Activated B cell treated with CpG ODN at 0.5 μM for 24 hours (primary cell): Measurements from ENCODE around the gene RNF13. TPM values are rescaled to one million over a fixed set of nuclear protein-coding genes. Genes with fewer than 3 reads are reported as not detected.
"Not testable (repeated sequence)": the region's sequence is repeated elsewhere in the genome, so short reads cannot be mapped to it uniquely, and the experiment has no call there.

Experiments used
- ATAC-seq: fragments of 200-7000 bp; cut with Tn5 transposase; one replicate; pipeline ENCODE4 v1.10.0; 2021; ENCODE audit warnings: low read depth, mild to moderate bottlenecking, moderate library complexity
- CTCF ChIA-PET: fragments of 350-600 bp; sonication (Branson Sonifier 250); formaldehyde crosslinking; loops from one replicate; lab custom pipeline; 2021; ENCODE audit warnings: antibody characterized with exemption; lab: Charles Lee
- POLR2A ChIA-PET: fragments of 350-600 bp; sonication (Branson Sonifier 250); formaldehyde crosslinking; loops from one replicate; lab custom pipeline; 2021; ENCODE audit warnings: antibody characterized with exemption; lab: Charles Lee
- DNase-seq: peaks from one replicate; pipeline ENCODE4 v3.0.0; 2022
- H3K27ac Mint-ChIP-seq: one replicate; pipeline ENCODE4 v1.8.0; 2020; ENCODE audit warnings: mixed read lengths
- H3K27me3 Mint-ChIP-seq: one replicate; pipeline ENCODE4 v1.8.0; 2021; ENCODE audit warnings: mixed read lengths
- H3K36me3 Mint-ChIP-seq: one replicate; pipeline ENCODE4 v1.8.0; 2021; ENCODE audit warnings: low read depth, mixed read lengths
- H3K4me1 Mint-ChIP-seq: one replicate; pipeline ENCODE4 v1.8.0; 2021; ENCODE audit warnings: mixed read lengths
- H3K4me3 Mint-ChIP-seq: one replicate; pipeline ENCODE4 v1.8.0; 2020; ENCODE audit warnings: mild to moderate bottlenecking, mixed read lengths
- H3K9me3 Mint-ChIP-seq: one replicate; pipeline ENCODE4 v1.8.0; 2020; ENCODE audit warnings: mixed read lengths
- intact Hi-C: fragments of 100-400 bp; cut with micrococcal nuclease; formaldehyde crosslinking; loops from one replicate; pipeline ENCODE4 v1.15.1; 2024
- total RNA-seq: library from RNA; stranded (reverse); gene quantifications from 2 replicates; pipeline ENCODE4 v1.2.3, GENCODE V29; 2022
- TF ChIP-seq, protein P1 (sequence below): fragments of 200-600 bp; IDR thresholded peaks from one replicate; pipeline ENCODE4 v1.8.0; 2022; ENCODE audit warnings: antibody characterized with exemption, mild to moderate bottlenecking

RNF13 gene
- total RNA-seq, 1 donor from 2014 or later: 57.6 TPM

GRCh38 chr3:149920119-149920518, 107.1 kb downstream of the RNF13 start:
- no peaks in the 10 kb centered on the region for H3K9me3 Mint-ChIP-seq
- H3K27me3 Mint-ChIP-seq: no peaks in the 10 kb centered on the region
- intact Hi-C loops: no loop called here
- H3K4me3 Mint-ChIP-seq: no peak overlapping the region
- peaks cover 41% of the 10 kb centered on the region for H3K36me3 Mint-ChIP-seq
- no peak overlapping the region for H3K27ac Mint-ChIP-seq
- DNase-seq (no peak), ATAC-seq (no peak)
- POLR2A ChIA-PET: no interaction called here
- TF ChIP-seq, protein P1, sequence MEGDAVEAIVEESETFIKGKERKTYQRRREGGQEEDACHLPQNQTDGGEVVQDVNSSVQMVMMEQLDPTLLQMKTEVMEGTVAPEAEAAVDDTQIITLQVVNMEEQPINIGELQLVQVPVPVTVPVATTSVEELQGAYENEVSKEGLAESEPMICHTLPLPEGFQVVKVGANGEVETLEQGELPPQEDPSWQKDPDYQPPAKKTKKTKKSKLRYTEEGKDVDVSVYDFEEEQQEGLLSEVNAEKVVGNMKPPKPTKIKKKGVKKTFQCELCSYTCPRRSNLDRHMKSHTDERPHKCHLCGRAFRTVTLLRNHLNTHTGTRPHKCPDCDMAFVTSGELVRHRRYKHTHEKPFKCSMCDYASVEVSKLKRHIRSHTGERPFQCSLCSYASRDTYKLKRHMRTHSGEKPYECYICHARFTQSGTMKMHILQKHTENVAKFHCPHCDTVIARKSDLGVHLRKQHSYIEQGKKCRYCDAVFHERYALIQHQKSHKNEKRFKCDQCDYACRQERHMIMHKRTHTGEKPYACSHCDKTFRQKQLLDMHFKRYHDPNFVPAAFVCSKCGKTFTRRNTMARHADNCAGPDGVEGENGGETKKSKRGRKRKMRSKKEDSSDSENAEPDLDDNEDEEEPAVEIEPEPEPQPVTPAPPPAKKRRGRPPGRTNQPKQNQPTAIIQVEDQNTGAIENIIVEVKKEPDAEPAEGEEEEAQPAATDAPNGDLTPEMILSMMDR: no peak
- peaks cover 3% of the 10 kb centered on the region for H3K4me1 Mint-ChIP-seq
- CTCF ChIA-PET: interaction anchor here (1.6 kb wide), 1 partner anchor 10 kb away, joined by 3 read pairs; no protein-coding TSS in a partner anchor

- POLR2A ChIA-PET: no interaction called here
- no peaks in the 10 kb centered on the region for H3K9me3 Mint-ChIP-seq
- TF ChIP-seq, protein P1: no peak
- DNase-seq (no peak), ATAC-seq (no peak)
- H3K27me3 Mint-ChIP-seq: no peaks in the 10 kb centered on the region
- peaks cover 15% of the 10 kb centered on the region for H3K4me1 Mint-ChIP-seq
- CTCF ChIA-PET: no interaction called here
- H3K27ac Mint-ChIP-seq: no peak overlapping the region
- peaks cover 73% of the 10 kb centered on the region for H3K36me3 Mint-ChIP-seq
- H3K4me3 Mint-ChIP-seq: no peak overlapping the region
- intact Hi-C loops: no loop called here
Observed at GRCh38 chr3:149933008-149933407, 120.0 kb downstream of the RNF13 start.

- ChIA-PET CTCF (no interaction called here), POLR2A (no interaction called here)
- Mint-ChIP-seq H3K36me3 (peaks cover 72% of the 10 kb centered on the region), H3K27me3 (no peaks in the 10 kb centered on the region), H3K9me3 (no peaks in the 10 kb centered on the region), H3K4me1 (peaks cover 15% of the 10 kb centered on the region), H3K27ac (peak overlapping the region; percentile 46), H3K4me3 (no peak overlapping the region)
- intact Hi-C loops: no loop called here
- no peak for ATAC-seq
- DNase-seq: no peak
- TF ChIP-seq, protein P1: no peak
Observed at GRCh38 chr3:149933858-149934257, 120.8 kb downstream of the RNF13 start.

DNA sequence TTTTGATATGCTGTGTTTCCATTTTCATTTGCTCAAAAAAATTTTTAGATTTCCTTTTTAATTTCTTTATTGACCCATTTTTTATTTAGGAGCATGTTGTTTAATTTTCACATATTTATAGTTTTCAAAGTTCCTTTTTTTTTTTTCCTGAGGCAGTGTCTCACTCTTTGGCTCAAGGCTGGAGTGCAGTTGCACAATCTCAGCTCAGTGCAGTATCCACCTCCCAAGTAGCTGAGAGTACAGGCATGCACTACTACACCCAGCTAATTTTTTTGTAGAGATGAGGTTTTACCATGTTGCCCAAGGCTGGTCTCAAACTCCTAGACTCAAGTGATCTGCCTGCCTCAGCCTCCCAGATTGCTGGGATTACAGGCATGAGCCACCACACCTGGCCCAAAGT, 121.5 kb downstream of the RNF13 start:
- Mint-ChIP-seq H3K36me3 (peaks cover 71% of the 10 kb centered on the region), H3K4me1 (peaks cover 15% of the 10 kb centered on the region)
- intact Hi-C loops: no loop called here

GRCh38 chr3:149936812-149937230, 123.8 kb downstream of the RNF13 start:
- ChIA-PET CTCF (interaction anchor here (0.8 to 3.3 kb wide), 10 partner anchors 8 to 559 kb away, joined by 3 to 14 read pairs (median 4); no protein-coding TSS in a partner anchor), POLR2A (no interaction called here)
- H3K36me3 Mint-ChIP-seq: peaks cover 69% of the 10 kb centered on the region
- DNase-seq: no peak
- H3K4me3 Mint-ChIP-seq: no peak overlapping the region
- H3K27me3 Mint-ChIP-seq: no peaks in the 10 kb centered on the region
- TF ChIP-seq, protein P1: no peak
- H3K4me1 Mint-ChIP-seq: peaks cover 15% of the 10 kb centered on the region
- no peaks in the 10 kb centered on the region for H3K9me3 Mint-ChIP-seq
- H3K27ac Mint-ChIP-seq: no peak overlapping the region
- peak; percentile 42 for ATAC-seq
- intact Hi-C loops: loop anchor here (1.0 kb wide), 4 partner anchors 247 to 558 kb away; no protein-coding TSS in a partner anchor

More for the DNA sequence above, 121.5 kb downstream of the RNF13 start:
- POLR2A ChIA-PET: no interaction called here
- no peak for ATAC-seq
- CTCF ChIA-PET: interaction anchor here (0.6 to 3.3 kb wide), 2 partner anchors 282 to 286 kb away, joined by 3 to 14 read pairs; no protein-coding TSS in a partner anchor
- TF ChIP-seq, protein P1: no peak
- Mint-ChIP-seq H3K27ac (no peak overlapping the region), H3K27me3 (no peaks in the 10 kb centered on the region), H3K9me3 (no peaks in the 10 kb centered on the region), H3K4me3 (no peak overlapping the region)
- DNase-seq: no peak

DNA sequence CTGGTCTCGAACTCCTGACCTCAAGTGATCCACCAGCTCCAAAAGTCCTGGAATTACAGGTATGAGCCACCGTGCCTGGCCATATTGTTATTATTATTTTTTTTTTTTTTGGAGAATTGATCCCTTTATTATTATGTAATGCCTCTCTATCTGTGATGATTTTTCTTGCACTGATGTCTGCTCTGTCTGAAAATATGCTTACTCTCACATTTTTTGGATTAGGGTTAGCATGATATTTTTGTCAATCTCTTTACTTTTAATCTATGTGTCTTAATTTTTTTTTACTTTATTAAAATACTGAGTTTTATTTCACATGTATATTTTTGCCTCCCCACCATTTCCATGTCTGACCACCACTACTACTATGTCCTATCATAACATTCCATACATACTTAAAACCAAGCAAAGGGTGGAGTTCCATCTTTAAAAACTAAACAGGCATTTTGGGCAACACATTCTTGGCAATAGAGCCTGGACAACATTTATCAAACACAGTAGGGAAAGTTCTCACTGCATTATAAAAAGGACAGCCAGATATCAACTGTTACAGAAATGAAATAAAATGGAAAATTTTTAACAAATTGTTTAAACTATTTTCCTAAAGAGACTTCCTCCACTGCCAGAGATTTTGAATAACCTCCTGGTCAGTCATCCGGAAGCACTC, 125.5 kb downstream of the RNF13 start:
- H3K9me3 Mint-ChIP-seq, ATAC-seq, POLR2A ChIA-PET, H3K4me3 Mint-ChIP-seq, H3K27ac Mint-ChIP-seq, intact Hi-C loops, DNase-seq, H3K27me3 Mint-ChIP-seq: not testable (repeated sequence)
- Mint-ChIP-seq H3K36me3 (peaks cover 72% of the 10 kb centered on the region), H3K4me1 (peaks cover 15% of the 10 kb centered on the region)
- CTCF ChIA-PET: interaction anchor here (1.2 to 3.1 kb wide), 3 partner anchors 12 to 557 kb away, joined by 3 to 9 read pairs (median 8); no protein-coding TSS in a partner anchor
